KOPT-K1 (cell line): Measurements from ENCODE around the gene WDR89.

Experiments
- H3K27ac ChIP-seq: fragments of 200-600 bp; sonication (generic); 2 replicates; pipeline ENCODE4 v1.5.1; 2016; ENCODE audit warnings: antibody characterized with exemption, mild to moderate bottlenecking, low read depth, low read length; ENCODE audit not compliant: poor library complexity, severe bottlenecking
- H3K36me3 ChIP-seq: fragments of 200-600 bp; sonication (generic); 2 replicates; pipeline ENCODE4 v1.5.1; 2017; ENCODE audit warnings: antibody characterized with exemption, mild to moderate bottlenecking, low read length, moderate library complexity; ENCODE audit not compliant: insufficient read depth
- H3K9me3 ChIP-seq: fragments of 200-600 bp; sonication (generic); 2 replicates; pipeline ENCODE4 v1.5.1; 2017; ENCODE audit warnings: antibody characterized with exemption, low read length, mild to moderate bottlenecking; ENCODE audit not compliant: insufficient read depth, poor library complexity, severe bottlenecking

Gene WDR89

DNA sequence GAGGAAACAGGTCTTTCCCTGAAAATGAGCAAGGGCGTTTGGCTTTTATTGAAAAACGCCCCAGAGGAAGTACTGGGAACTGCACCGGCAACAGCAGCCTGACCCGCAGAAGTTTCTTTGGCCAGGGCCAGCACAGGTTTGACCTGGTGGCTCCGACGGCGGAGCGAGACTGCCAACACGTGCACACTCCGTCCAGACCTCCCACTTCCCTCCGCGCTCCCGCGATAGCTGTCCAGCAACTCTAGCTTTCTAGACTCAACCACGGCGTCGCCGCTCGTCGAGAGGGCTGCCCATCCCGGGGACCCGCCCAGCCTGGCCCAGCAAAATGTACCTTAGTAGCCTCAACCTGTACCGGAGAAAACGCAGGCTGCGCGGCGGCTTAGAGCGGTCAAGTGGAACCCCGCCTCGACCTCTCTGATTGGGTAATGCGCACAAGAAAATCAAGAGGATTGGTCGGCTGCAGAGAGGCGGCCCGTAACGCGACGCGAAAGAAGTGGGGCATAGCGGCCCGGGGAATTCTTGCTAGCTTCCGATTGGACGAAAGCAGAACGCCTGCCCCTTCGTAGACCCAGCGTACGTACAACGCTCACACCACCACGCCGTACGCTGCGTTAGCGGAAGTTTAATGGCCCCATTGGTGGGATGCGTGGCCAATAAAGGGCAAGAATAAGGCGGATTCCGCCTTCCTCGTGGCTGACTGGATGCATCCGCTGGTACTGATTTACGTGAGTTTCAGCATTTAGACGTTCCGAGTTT, at the start of gene WDR89:
Gene WDR89, minus strand, starts transcription at position 399 of the 756 bp plus-strand sequence. CDS start 41,929 bp downstream, outside the sequence.
- peaks cover 7% of the 10 kb centered on the region for H3K9me3 ChIP-seq
- peak within 1 kb of the TSS; percentile 80 for H3K27ac ChIP-seq
- peaks cover 23% of the 10 kb centered on the region for H3K36me3 ChIP-seq

GRCh38 chr14:63689132-63689531, 47.5 kb upstream of the WDR89 start:
- Histone ChIP-seq H3K9me3 (no peaks in the 10 kb centered on the region), H3K36me3 (0 out of 2 replicates have a peak, but pooled peaks cover 14% of the 10 kb centered on the region), H3K27ac (no peak overlapping the region)

DNA sequence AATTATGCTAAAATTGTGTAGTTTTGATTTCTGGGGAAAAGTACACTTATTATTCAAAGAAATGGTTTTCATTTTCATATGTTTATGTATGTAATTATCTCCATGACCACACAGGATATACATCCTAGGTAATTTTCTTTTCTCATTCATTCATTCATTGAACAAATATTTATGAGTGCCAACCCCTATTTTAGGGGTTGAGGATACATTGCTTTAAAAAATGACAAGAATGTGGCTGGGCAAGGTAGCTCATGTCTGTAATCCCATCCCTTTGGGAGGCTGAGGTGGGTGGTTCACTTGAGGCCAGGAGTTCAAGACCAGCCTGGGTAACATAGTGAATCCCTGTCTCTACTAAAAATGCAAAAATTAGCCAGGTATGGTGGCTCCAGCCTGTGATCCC, 45.3 kb upstream of the WDR89 start:
- H3K36me3 ChIP-seq = 0 out of 2 replicates have a peak, but pooled peaks cover 6% of the 10 kb centered on the region
- no peaks in the 10 kb centered on the region for H3K9me3 ChIP-seq

GRCh38 chr14:63685401-63685800, 43.7 kb upstream of the WDR89 start:
- Histone ChIP-seq H3K9me3 (no peaks in the 10 kb centered on the region), H3K36me3 (0 out of 2 replicates have a peak, but pooled peaks cover 6% of the 10 kb centered on the region), H3K27ac (no peak overlapping the region)

More for the DNA sequence above, 45.3 kb upstream of the WDR89 start:
- no peak overlapping the region for H3K27ac ChIP-seq

GRCh38 chr14:63682727-63683593, 41.3 kb upstream of the WDR89 start:
- no peaks in the 10 kb centered on the region for H3K9me3 ChIP-seq
- H3K36me3 ChIP-seq = 0 out of 2 replicates have a peak, but pooled peaks cover 6% of the 10 kb centered on the region
- H3K27ac ChIP-seq = no peak overlapping the region

DNA sequence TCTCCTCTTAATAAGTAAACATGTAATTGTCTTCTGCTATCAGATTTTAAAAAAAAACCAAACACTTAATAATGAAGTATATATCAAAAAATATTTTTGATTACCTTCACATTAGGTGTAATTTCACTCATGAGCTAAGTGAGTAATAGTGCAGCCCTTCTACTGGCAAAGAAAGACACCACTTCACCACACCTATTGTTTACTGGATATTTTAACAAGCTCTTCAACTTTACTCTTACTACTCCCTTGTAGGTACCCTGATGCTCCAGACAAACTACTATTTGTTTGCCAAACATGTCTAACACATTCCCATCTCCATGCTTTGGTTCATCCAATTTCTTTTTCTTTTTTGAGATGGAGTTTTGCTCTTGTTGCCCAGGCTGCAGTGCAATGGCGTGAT, 36.9 kb upstream of the WDR89 start:
- no peak overlapping the region for H3K27ac ChIP-seq
- H3K9me3 ChIP-seq = no peaks in the 10 kb centered on the region
- no peaks in the 10 kb centered on the region for H3K36me3 ChIP-seq

DNA sequence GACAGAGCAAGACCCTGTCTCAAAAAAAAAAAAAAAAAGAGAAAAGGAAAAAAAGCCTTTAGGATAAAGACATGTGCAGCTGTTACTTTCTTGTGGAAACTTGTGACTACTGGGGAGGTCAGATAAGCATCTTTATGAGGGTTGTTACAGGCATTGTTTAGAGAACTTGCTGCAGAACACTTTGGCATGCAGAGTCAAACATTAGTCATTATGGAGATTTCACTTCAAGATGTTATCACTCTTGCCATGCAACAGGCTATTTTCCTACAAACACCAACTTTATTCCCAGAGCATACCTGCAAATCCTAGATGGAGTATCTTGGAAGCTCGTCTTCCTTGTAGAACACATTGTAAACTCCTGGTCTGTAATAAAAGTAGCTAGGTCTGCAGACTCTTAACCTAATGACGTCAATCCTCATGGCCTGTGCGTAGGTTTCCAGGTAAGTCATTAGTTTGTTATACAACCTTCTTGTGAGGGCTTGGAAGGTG, 36.3 kb upstream of the WDR89 start:
- no peaks in the 10 kb centered on the region for H3K36me3 ChIP-seq
- H3K27ac ChIP-seq = no peak overlapping the region
- H3K9me3 ChIP-seq = no peaks in the 10 kb centered on the region

DNA sequence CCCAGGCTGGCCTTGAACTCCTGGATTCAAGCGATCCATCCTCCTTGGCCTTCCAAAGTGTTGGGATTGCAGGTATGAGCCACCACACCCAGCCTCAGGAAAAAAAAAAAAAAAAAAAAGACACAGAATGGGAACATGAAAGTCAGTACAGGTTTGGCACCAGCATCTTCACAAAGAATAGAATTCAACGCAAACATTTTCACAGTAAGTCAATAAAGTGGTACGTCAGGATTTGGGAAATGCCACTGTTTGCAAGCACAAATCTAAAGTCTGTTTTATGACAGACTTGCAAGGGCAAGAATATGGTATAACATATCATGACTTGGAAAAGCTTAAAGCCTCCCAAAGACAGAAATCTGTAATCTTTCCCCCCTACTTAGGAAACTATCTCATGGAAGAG, 34.9 kb upstream of the WDR89 start:
- no peaks in the 10 kb centered on the region for H3K36me3 ChIP-seq
- H3K9me3 ChIP-seq = no peaks in the 10 kb centered on the region
- no peak overlapping the region for H3K27ac ChIP-seq

DNA sequence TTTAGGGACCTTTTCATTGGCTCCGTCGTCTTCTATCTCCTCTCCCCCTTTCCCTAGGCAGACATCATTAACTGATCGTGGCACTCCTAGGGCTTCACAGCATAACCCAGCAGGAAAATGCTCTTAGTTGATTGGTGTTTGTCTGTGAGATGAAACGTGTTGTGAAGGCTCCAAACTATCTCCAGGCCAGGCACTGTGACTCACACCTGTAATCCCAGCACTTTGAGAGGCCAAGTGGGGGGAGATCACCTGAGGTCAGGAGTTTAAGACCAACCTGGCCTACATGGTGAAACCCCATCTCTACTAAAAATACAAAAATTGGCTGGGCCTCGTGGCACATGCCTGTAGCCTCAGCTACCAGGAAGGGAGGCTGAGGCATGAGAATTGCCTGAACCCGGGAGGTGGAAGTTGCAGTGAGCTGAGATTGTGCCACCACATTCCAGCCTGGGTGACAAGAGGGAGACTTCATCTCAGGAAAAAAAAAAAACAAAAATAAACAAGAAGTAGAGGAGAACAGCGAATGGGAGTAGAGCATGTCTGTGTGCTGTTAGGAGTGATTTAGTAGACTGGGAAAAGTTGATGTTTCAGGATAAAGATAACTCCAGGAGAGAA, 32.3 kb upstream of the WDR89 start:
- no peaks in the 10 kb centered on the region for H3K9me3 ChIP-seq
- no peak overlapping the region for H3K27ac ChIP-seq
- no peaks in the 10 kb centered on the region for H3K36me3 ChIP-seq

GRCh38 chr14:63673255-63673654, 31.6 kb upstream of the WDR89 start:
- no peak overlapping the region for H3K27ac ChIP-seq

DNA sequence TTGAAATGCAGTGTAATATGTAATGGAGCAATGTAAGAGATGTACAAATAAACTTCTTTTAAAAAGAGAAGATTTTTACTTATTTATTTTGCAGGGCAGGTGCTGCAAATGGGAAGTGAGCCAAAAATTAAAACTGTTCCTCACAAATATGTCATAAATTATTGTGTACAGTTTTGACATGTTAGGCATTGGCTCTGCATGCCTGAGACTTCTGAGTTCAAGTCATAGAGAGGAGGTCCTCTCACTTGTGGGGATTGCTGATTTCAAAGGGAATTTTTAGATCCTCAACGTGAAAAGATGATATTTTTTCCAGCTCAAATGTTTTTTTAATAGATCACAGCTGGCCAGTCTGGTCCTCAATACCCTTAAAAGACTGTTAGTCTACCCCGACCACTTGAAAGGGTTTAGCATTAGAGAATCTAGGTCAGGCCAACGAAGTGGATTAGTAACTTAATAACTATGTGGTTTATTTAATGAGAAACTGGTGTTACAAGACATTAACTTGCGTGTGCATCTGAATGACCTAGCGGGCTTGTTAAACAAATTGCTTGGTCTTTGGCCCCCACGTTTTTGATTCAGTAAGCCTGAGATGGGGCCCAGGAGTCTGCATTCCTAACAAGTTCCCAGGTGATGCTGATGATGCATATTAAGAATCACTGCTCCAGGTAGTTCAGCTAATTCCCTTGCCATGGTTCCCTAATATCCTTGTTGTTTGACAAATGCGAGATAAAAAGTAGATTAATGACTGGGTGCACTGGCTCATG, 30.9 kb upstream of the WDR89 start:
- no peaks in the 10 kb centered on the region for H3K9me3 ChIP-seq
- H3K36me3 ChIP-seq = no peaks in the 10 kb centered on the region
- no peak overlapping the region for H3K27ac ChIP-seq

More at GRCh38 chr14:63673255-63673654, 31.6 kb upstream of the WDR89 start:
- no peaks in the 10 kb centered on the region for H3K9me3 ChIP-seq
- no peaks in the 10 kb centered on the region for H3K36me3 ChIP-seq

- no peaks in the 10 kb centered on the region for H3K36me3 ChIP-seq
- no peaks in the 10 kb centered on the region for H3K9me3 ChIP-seq
- H3K27ac ChIP-seq = no peak overlapping the region
Observed at GRCh38 chr14:63671987-63672386, 30.3 kb upstream of the WDR89 start.

DNA sequence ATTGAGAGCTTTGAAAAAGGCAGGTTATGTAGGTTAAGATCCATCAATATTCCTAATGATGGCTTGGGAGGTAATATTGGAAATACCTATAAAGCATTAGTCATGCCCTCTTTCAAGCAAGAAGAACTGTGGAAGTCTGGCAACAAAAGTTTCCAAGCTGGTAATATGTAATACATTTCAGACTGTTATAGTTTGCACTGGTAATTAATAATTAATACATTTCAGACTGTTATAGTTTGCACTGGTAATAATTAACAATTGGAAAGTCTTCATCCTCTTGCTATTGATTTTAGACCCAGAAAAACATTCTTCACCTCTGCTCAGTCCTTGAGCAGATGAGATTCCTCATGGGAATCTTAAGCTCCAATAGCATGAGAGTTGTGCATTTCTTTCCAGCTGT, 29.0 kb upstream of the WDR89 start:
- Histone ChIP-seq H3K9me3 (no peaks in the 10 kb centered on the region), H3K27ac (no peak overlapping the region), H3K36me3 (no peaks in the 10 kb centered on the region)

DNA sequence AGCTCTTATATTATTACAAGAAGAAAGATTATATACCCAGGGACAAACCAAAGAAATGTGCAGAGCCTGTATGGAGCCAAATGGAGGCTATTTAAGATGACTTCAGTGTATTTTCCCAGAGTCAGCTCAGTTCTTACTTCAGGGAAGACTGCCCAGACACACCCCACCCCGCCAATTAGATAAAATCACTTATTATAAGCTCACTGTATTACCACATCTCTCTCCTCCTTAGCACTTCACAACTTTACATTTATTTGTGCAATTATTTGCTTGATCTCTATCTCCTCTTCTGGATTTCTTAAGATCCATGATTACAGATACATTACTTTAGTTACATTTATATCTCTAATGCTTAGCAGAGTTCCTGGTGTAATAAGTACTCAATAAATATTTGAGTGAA, 24.7 kb upstream of the WDR89 start:
- Histone ChIP-seq H3K27ac (no peak overlapping the region), H3K9me3 (peaks cover 8% of the 10 kb centered on the region), H3K36me3 (no peaks in the 10 kb centered on the region)
